Neural cell (in vitro differentiated cells): Measurements from ENCODE around the gene POP5. TPM values are rescaled to one million over a fixed set of nuclear protein-coding genes. Genes with fewer than 3 reads are reported as not detected.

Experiments
- H2AFZ ChIP-seq: fragments of 200-600, 300-800 bp; sonication (generic), shearing (Covaris generic); 2 replicates; pipeline ENCODE4 v1.6.0; 2014; ENCODE audit warnings: low read depth, mild to moderate bottlenecking, antibody characterized with exemption, low read length, moderate library complexity
- H3F3A ChIP-seq: fragments of 200-600 bp; shearing (Covaris generic); 2 replicates; pipeline ENCODE4 v1.6.1; 2016; ENCODE audit warnings: mild to moderate bottlenecking, moderate library complexity, mixed read lengths, antibody characterized with exemption, low read length; ENCODE audit not compliant: insufficient read depth, poor library complexity, severe bottlenecking
- H3K27ac ChIP-seq: fragments of 200-600, 300-800 bp; sonication (generic), shearing (Covaris generic); 2 replicates; pipeline ENCODE4 v1.5.1; 2014; ENCODE audit warnings: mild to moderate bottlenecking, low read length, moderate library complexity
- H3K27me3 ChIP-seq: fragments of 300-800, 200-600 bp; sonication (generic), shearing (Covaris generic); 2 replicates; pipeline ENCODE4 v1.6.0; 2014; ENCODE audit warnings: mild to moderate bottlenecking, low read depth, low read length, moderate library complexity; ENCODE audit not compliant: insufficient read depth
- H3K36me3 ChIP-seq: fragments of 300-800, 200-600 bp; sonication (generic), shearing (Covaris generic); 2 replicates; pipeline ENCODE4 v1.5.1; 2014; ENCODE audit warnings: mild to moderate bottlenecking, antibody characterized with exemption, low read length, moderate library complexity; ENCODE audit not compliant: insufficient read depth
- H3K4me2 ChIP-seq: fragments of 300-800, 200-600 bp; sonication (generic), shearing (Covaris generic); 2 replicates; pipeline ENCODE4 v1.6.0; 2014; ENCODE audit warnings: mild to moderate bottlenecking, low read length
- H3K4me3 ChIP-seq: fragments of 300-800, 200-600 bp; sonication (generic), shearing (Covaris generic); 2 replicates; pipeline ENCODE4 v1.5.1; 2014; ENCODE audit warnings: mild to moderate bottlenecking, low read length, moderate library complexity
- H3K79me2 ChIP-seq: fragments of 200-600 bp; shearing (Covaris generic); replicated peaks from 2 replicates; pipeline ENCODE4 v1.6.0; 2014; ENCODE audit warnings: mild to moderate bottlenecking, low read length, moderate library complexity; ENCODE audit not compliant: insufficient read depth
- H3K9ac ChIP-seq: fragments of 300-800, 200-600 bp; sonication (generic), shearing (Covaris generic); 2 replicates; pipeline ENCODE4 v1.6.1; 2016; ENCODE audit warnings: mild to moderate bottlenecking, low read length, mixed read lengths
- H3K9me2 ChIP-seq: fragments of 200-600 bp; shearing (Covaris generic); 2 replicates; pipeline ENCODE4 v1.6.1; 2016; ENCODE audit warnings: mild to moderate bottlenecking, low read length, mixed read lengths; ENCODE audit not compliant: insufficient read depth
- H3K9me3 ChIP-seq: fragments of 200-600, 300-800 bp; sonication (generic), shearing (Covaris generic); 2 replicates; pipeline ENCODE4 v1.6.1; 2016; ENCODE audit warnings: mild to moderate bottlenecking, mixed run types, low read length, moderate library complexity, mixed read lengths
- H4K20me1 ChIP-seq: fragments of 200-600 bp; shearing (Covaris generic); 2 replicates; pipeline ENCODE4 v1.6.1; 2016; ENCODE audit warnings: mild to moderate bottlenecking, mixed run types; ENCODE audit not compliant: insufficient read depth
- CTCF ChIP-seq: fragments of 450-650 bp; IDR thresholded peaks from 2 replicates; pipeline ENCODE4 v1.5.1; 2014; ENCODE audit warnings: antibody characterized with exemption, mild to moderate bottlenecking, moderate library complexity; ENCODE audit not compliant: poor library complexity, severe bottlenecking
- EP300 ChIP-seq: fragments of 450-650 bp; conservative IDR thresholded peaks from 2 replicates; pipeline ENCODE4 v1.6.1; 2014; ENCODE audit warnings: antibody characterized with exemption, mild to moderate bottlenecking, moderate library complexity; ENCODE audit not compliant: poor library complexity, severe bottlenecking
- EZH2 ChIP-seq: fragments of 200-600, 300-800 bp; shearing (Covaris generic), sonication (generic); IDR thresholded peaks from 2 replicates; pipeline ENCODE4 v1.6.1; 2014; ENCODE audit warnings: antibody characterized with exemption, low read length, borderline replicate concordance, mild to moderate bottlenecking; ENCODE audit not compliant: insufficient read depth, poor library complexity, severe bottlenecking
- MXI1 ChIP-seq: fragments of 450-650 bp; conservative IDR thresholded peaks from 2 replicates; pipeline ENCODE4 v1.6.1; 2014; ENCODE audit warnings: antibody characterized with exemption, mild to moderate bottlenecking; ENCODE audit not compliant: poor library complexity, severe bottlenecking
- POLR2AphosphoS5 ChIP-seq: IDR thresholded peaks from 2 replicates; pipeline ENCODE4 v1.6.1; 2012
- RAD21 ChIP-seq: fragments of 450-650 bp; conservative IDR thresholded peaks from 2 replicates; pipeline ENCODE4 v1.6.1; 2014; ENCODE audit warnings: antibody characterized with exemption, mild to moderate bottlenecking, moderate library complexity
- REST ChIP-seq: IDR thresholded peaks from 2 replicates; pipeline ENCODE4 v1.6.1; 2012; ENCODE audit warnings: borderline replicate concordance
- SMC3 ChIP-seq: fragments of 450-650 bp; conservative IDR thresholded peaks from 2 replicates; pipeline ENCODE4 v1.6.1; 2014; ENCODE audit warnings: antibody characterized with exemption, mild to moderate bottlenecking, moderate library complexity; ENCODE audit not compliant: poor library complexity
- TAF1 ChIP-seq: IDR thresholded peaks from 2 replicates; pipeline ENCODE4 v1.6.1; 2012; ENCODE audit warnings: low read depth
- polyA plus RNA-seq: library from polyadenylated mRNA; depleted of rRNA; stranded (reverse); fragments of >200 nt; gene quantifications from 2 replicates; pipeline ENCODE4 v1.2.3, GENCODE V29; 2014

The POP5 gene
- polyA plus RNA-seq, 1 donor from 2014 or later: 153 TPM

- no peak overlapping the region for H2AFZ ChIP-seq
- H3K4me3 ChIP-seq: no peak overlapping the region
- no peaks in the 10 kb centered on the region for H3K9me3 ChIP-seq
- peaks cover 31% of the 10 kb centered on the region for H3K27me3 ChIP-seq
- TF ChIP-seq EP300: no peak
- TF ChIP-seq SMC3: no peak
- TF ChIP-seq EZH2: no peak
- no peak for TF ChIP-seq RAD21
- TF ChIP-seq CTCF: no peak
- TF ChIP-seq MXI1: no peak
- no peak for TF ChIP-seq REST
- no peak for TF ChIP-seq POLR2AphosphoS5
- no peak for TF ChIP-seq TAF1
- no peaks in the 10 kb centered on the region for H3K79me2 ChIP-seq
- H3F3A ChIP-seq: no peaks in the 10 kb centered on the region
- H3K36me3 ChIP-seq: no peaks in the 10 kb centered on the region
- H3K4me2 ChIP-seq: no peak overlapping the region
- H3K9me2 ChIP-seq: no peaks in the 10 kb centered on the region
- no peak overlapping the region for H3K9ac ChIP-seq
- no peaks in the 10 kb centered on the region for H4K20me1 ChIP-seq
- no peak overlapping the region for H3K27ac ChIP-seq
Observed at GRCh38 chr12:120588371-120588770, 7.2 kb upstream of the POP5 start.

GRCh38 chr12:120586860-120587259, 5.7 kb upstream of the POP5 start:
- Histone ChIP-seq H3K4me2 (no peak overlapping the region), H3K9me3 (no peaks in the 10 kb centered on the region), H4K20me1 (no peaks in the 10 kb centered on the region), H3K4me3 (no peak overlapping the region), H3K36me3 (no peaks in the 10 kb centered on the region), H2AFZ (no peak overlapping the region), H3K27me3 (peaks cover 32% of the 10 kb centered on the region), H3K79me2 (no peaks in the 10 kb centered on the region), H3F3A (no peaks in the 10 kb centered on the region), H3K9ac (no peak overlapping the region), H3K27ac (no peak overlapping the region), H3K9me2 (no peaks in the 10 kb centered on the region)
- TF ChIP-seq POLR2AphosphoS5 (no peak), MXI1 (no peak), SMC3 (no peak), TAF1 (no peak), EP300 (no peak), REST (no peak), RAD21 (no peak)
